ENCODE results near the gene ENO4. TPM values are rescaled to one million over a fixed set of nuclear protein-coding genes. Genes with fewer than 3 reads are reported as not detected.

Gene ENO4
- total RNA-seq, 1 donor from 2014 or later: 0.52 TPM

- Mint-ChIP-seq H3K4me3 (ENCODE audit: unreplicated experiment) (no peak overlapping the region), H3K27me3 (ENCODE audit: low read depth, unreplicated experiment) (no peaks in the 10 kb centered on the region), H3K9me3 (ENCODE audit: unreplicated experiment) (no peaks in the 10 kb centered on the region), H3K4me1 (ENCODE audit: low read depth, unreplicated experiment) (no peaks in the 10 kb centered on the region), H3K36me3 (ENCODE audit: low read depth, unreplicated experiment) (peaks cover 11% of the 10 kb centered on the region), H3K27ac (ENCODE audit: unreplicated experiment) (no peak overlapping the region)
- no peak for FAIRE-seq
- no peak overlapping the region for H3K4me2 ChIP-seq (ENCODE audit: low read length)
- no peaks in the 10 kb centered on the region for H3K79me2 ChIP-seq (ENCODE audit: insufficient read depth, low read length)
- H3K4me3 ChIP-seq (ENCODE audit: insufficient read depth, low read depth, low read length): no peak overlapping the region
- no peaks in the 10 kb centered on the region for H3K27me3 ChIP-seq (ENCODE audit: insufficient read depth, low read length)
- H3K9me3 ChIP-seq (ENCODE audit: insufficient read depth, low read depth, low read length): no peaks in the 10 kb centered on the region
- no peak overlapping the region for H2AFZ ChIP-seq (ENCODE audit: low read depth, low read length)
- no peaks in the 10 kb centered on the region for H4K20me1 ChIP-seq (ENCODE audit: insufficient read depth, low read length)
- H3K27ac ChIP-seq (ENCODE audit: low read depth, low read length): no peak overlapping the region
- no peak for DNase-seq (ENCODE audit: low read depth)
- TF ChIP-seq, protein P1, sequence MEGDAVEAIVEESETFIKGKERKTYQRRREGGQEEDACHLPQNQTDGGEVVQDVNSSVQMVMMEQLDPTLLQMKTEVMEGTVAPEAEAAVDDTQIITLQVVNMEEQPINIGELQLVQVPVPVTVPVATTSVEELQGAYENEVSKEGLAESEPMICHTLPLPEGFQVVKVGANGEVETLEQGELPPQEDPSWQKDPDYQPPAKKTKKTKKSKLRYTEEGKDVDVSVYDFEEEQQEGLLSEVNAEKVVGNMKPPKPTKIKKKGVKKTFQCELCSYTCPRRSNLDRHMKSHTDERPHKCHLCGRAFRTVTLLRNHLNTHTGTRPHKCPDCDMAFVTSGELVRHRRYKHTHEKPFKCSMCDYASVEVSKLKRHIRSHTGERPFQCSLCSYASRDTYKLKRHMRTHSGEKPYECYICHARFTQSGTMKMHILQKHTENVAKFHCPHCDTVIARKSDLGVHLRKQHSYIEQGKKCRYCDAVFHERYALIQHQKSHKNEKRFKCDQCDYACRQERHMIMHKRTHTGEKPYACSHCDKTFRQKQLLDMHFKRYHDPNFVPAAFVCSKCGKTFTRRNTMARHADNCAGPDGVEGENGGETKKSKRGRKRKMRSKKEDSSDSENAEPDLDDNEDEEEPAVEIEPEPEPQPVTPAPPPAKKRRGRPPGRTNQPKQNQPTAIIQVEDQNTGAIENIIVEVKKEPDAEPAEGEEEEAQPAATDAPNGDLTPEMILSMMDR (IDR thresholded peaks at IDR 0.05; ENCODE audit: insufficient read depth, low read depth, low read length): no peak
- TF ChIP-seq EZH2 (IDR thresholded peaks at IDR 0.05; ENCODE audit: insufficient read depth, low read length): no peak
- peaks cover 7% of the 10 kb centered on the region for H3K36me3 ChIP-seq (ENCODE audit: insufficient read depth, low read length)
- H3K9ac ChIP-seq (ENCODE audit: low read length): no peak overlapping the region
- H3K4me1 ChIP-seq (ENCODE audit: insufficient read depth, low read length): no peaks in the 10 kb centered on the region
Measured at GRCh38 chr10:116917481-116917880, 68.2 kb downstream of the ENO4 start.

DNA sequence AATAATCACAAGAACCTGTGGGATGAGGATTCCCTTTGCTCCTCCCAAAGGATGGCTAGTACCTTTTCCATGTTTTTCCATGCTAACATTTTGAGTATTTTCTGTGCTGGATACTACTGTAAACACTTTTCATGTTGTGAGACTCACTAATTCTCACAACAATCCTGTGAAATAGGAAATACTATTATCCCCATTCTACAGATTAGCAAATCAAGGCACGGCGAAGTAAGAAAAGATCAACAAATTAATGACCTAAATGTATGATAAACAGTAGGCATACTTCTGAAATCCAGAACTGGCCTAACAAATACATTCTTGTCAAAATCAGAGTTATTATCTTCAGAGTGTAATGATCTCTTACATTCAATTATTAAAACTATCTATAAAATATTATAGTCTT is 69.3 kb downstream of the ENO4 start:
- Histone ChIP-seq H3K9ac (ENCODE audit: low read length) (no peak overlapping the region), H3K4me1 (ENCODE audit: insufficient read depth, low read length) (no peaks in the 10 kb centered on the region), H3K4me2 (ENCODE audit: low read length) (no peak overlapping the region), H3K9me3 (ENCODE audit: insufficient read depth, low read depth, low read length) (no peaks in the 10 kb centered on the region), H3K4me3 (ENCODE audit: insufficient read depth, low read depth, low read length) (no peak overlapping the region), H3K36me3 (ENCODE audit: insufficient read depth, low read length) (no peaks in the 10 kb centered on the region), H3K27ac (ENCODE audit: low read depth, low read length) (no peak overlapping the region), H3K79me2 (ENCODE audit: insufficient read depth, low read length) (no peaks in the 10 kb centered on the region), H3K27me3 (ENCODE audit: insufficient read depth, low read length) (no peaks in the 10 kb centered on the region), H4K20me1 (ENCODE audit: insufficient read depth, low read length) (no peaks in the 10 kb centered on the region), H2AFZ (ENCODE audit: low read depth, low read length) (no peak overlapping the region)
- Mint-ChIP-seq H3K4me1 (ENCODE audit: low read depth, unreplicated experiment) (no peaks in the 10 kb centered on the region), H3K27ac (ENCODE audit: unreplicated experiment) (no peak overlapping the region), H3K4me3 (ENCODE audit: unreplicated experiment) (no peak overlapping the region), H3K27me3 (ENCODE audit: low read depth, unreplicated experiment) (no peaks in the 10 kb centered on the region), H3K9me3 (ENCODE audit: unreplicated experiment) (no peaks in the 10 kb centered on the region), H3K36me3 (ENCODE audit: low read depth, unreplicated experiment) (peaks cover 10% of the 10 kb centered on the region)
- no peak for TF ChIP-seq EZH2 (IDR thresholded peaks at IDR 0.05; ENCODE audit: insufficient read depth, low read length)
- TF ChIP-seq, protein P1 (IDR thresholded peaks at IDR 0.05; ENCODE audit: insufficient read depth, low read depth, low read length): no peak
- FAIRE-seq: no peak
- no peak for DNase-seq (ENCODE audit: low read depth)

GRCh38 chr10:116919164-116919563 is 69.9 kb downstream of the ENO4 start:
- H3K4me3 ChIP-seq (ENCODE audit: insufficient read depth, low read depth, low read length): no peak overlapping the region
- H3K4me1 Mint-ChIP-seq (ENCODE audit: low read depth, unreplicated experiment): no peaks in the 10 kb centered on the region
- no peaks in the 10 kb centered on the region for H3K4me1 ChIP-seq (ENCODE audit: insufficient read depth, low read length)
- H3K9ac ChIP-seq (ENCODE audit: low read length): no peak overlapping the region
- H3K36me3 Mint-ChIP-seq (ENCODE audit: low read depth, unreplicated experiment): peaks cover 9% of the 10 kb centered on the region
- TF ChIP-seq, protein P1 (IDR thresholded peaks at IDR 0.05; ENCODE audit: insufficient read depth, low read depth, low read length): no peak
- TF ChIP-seq EZH2 (IDR thresholded peaks at IDR 0.05; ENCODE audit: insufficient read depth, low read length): no peak
- DNase-seq (ENCODE audit: low read depth) (no peak), FAIRE-seq (no peak)
- H3K27ac Mint-ChIP-seq (ENCODE audit: unreplicated experiment): no peak overlapping the region
- no peaks in the 10 kb centered on the region for H3K27me3 ChIP-seq (ENCODE audit: insufficient read depth, low read length)
- H3K27ac ChIP-seq (ENCODE audit: low read depth, low read length): no peak overlapping the region
- no peaks in the 10 kb centered on the region for H4K20me1 ChIP-seq (ENCODE audit: insufficient read depth, low read length)
- H2AFZ ChIP-seq (ENCODE audit: low read depth, low read length): no peak overlapping the region
- no peaks in the 10 kb centered on the region for H3K27me3 Mint-ChIP-seq (ENCODE audit: low read depth, unreplicated experiment)
- H3K4me2 ChIP-seq (ENCODE audit: low read length): no peak overlapping the region
- H3K9me3 ChIP-seq (ENCODE audit: insufficient read depth, low read depth, low read length): no peaks in the 10 kb centered on the region
- H3K9me3 Mint-ChIP-seq (ENCODE audit: unreplicated experiment): no peaks in the 10 kb centered on the region
- H3K79me2 ChIP-seq (ENCODE audit: insufficient read depth, low read length): no peaks in the 10 kb centered on the region
- no peak overlapping the region for H3K4me3 Mint-ChIP-seq (ENCODE audit: unreplicated experiment)
- no peaks in the 10 kb centered on the region for H3K36me3 ChIP-seq (ENCODE audit: insufficient read depth, low read length)
